ENCODE measurements around the gene VPS4B. TPM values are rescaled to one million over a fixed set of nuclear protein-coding genes. Genes with fewer than 3 reads are reported as not detected.

Gene VPS4B
- total and polyA plus RNA-seq, 3 donors from 2014 or later: 25.6 to 36.0 (median 30.9) TPM

- Histone ChIP-seq H3K9me3 (no peaks in the 10 kb centered on the region), H3K27ac (no peak overlapping the region), H3K4me1 (no peaks in the 10 kb centered on the region), H3K4me3 (no peak overlapping the region), H3K36me3 (ENCODE audit: low read depth, missing control alignments) (no peaks in the 10 kb centered on the region), H3K27me3 (no peaks in the 10 kb centered on the region)
- intact Hi-C loops (cut with DNase I; ENCODE audit: low total_unique reads): no loop called here
- no peak for DNase-seq
- WGBS, 2 donors: 89 to 98% methylated on average over 3 of the region's 3 CpGs
- TF ChIP-seq CTCF (IDR thresholded peaks at IDR 0.05): no peak
- no peak for TF ChIP-seq POLR2A (IDR thresholded peaks at IDR 0.05)
These were observed 23.0 kb downstream of the VPS4B start for GRCh38 chr18:63399300-63399699.

GRCh38 chr18:63397349-63397748, 24.9 kb downstream of the VPS4B start:
- Histone ChIP-seq H3K36me3 (ENCODE audit: low read depth, missing control alignments) (no peaks in the 10 kb centered on the region), H3K27ac (no peak overlapping the region), H3K4me3 (no peak overlapping the region), H3K27me3 (no peaks in the 10 kb centered on the region), H3K4me1 (no peaks in the 10 kb centered on the region), H3K9me3 (no peaks in the 10 kb centered on the region)
- TF ChIP-seq POLR2A (IDR thresholded peaks at IDR 0.05): no peak
- TF ChIP-seq CTCF (IDR thresholded peaks at IDR 0.05): no peak
- 89 to 97% methylated on average over 1 of the region's 1 CpG for WGBS, 2 donors
- no peak for DNase-seq
- intact Hi-C loops (cut with DNase I; ENCODE audit: low total_unique reads): no loop called here

GRCh38 chr18:63395503-63395902, 26.8 kb downstream of the VPS4B start:
- DNase-seq: no peak
- Histone ChIP-seq H3K27me3 (no peaks in the 10 kb centered on the region), H3K4me1 (no peaks in the 10 kb centered on the region), H3K36me3 (ENCODE audit: low read depth, missing control alignments) (no peaks in the 10 kb centered on the region), H3K4me3 (no peak overlapping the region), H3K9me3 (no peaks in the 10 kb centered on the region), H3K27ac (no peak overlapping the region)
- intact Hi-C loops (cut with DNase I; ENCODE audit: low total_unique reads): no loop called here
- WGBS, 2 donors: 88 to 90% methylated on average over 1 of the region's 1 CpG
- TF ChIP-seq POLR2A (IDR thresholded peaks at IDR 0.05): no peak
- TF ChIP-seq CTCF (IDR thresholded peaks at IDR 0.05): no peak

- Histone ChIP-seq H3K4me1 (no peaks in the 10 kb centered on the region), H3K4me3 (no peak overlapping the region), H3K27me3 (no peaks in the 10 kb centered on the region), H3K27ac (no peak overlapping the region), H3K9me3 (no peaks in the 10 kb centered on the region), H3K36me3 (ENCODE audit: low read depth, missing control alignments) (no peaks in the 10 kb centered on the region)
- no peak for TF ChIP-seq CTCF (IDR thresholded peaks at IDR 0.05)
- no peak for TF ChIP-seq POLR2A (IDR thresholded peaks at IDR 0.05)
- intact Hi-C loops (cut with DNase I; ENCODE audit: low total_unique reads): no loop called here
- 81 to 86% methylated on average over 3 of the region's 3 CpGs for WGBS, 2 donors
- no peak for DNase-seq
These were observed 27.3 kb downstream of the VPS4B start for GRCh38 chr18:63394954-63395353.

GRCh38 chr18:63387861-63388260, 34.4 kb downstream of the VPS4B start:
- H3K9me3 ChIP-seq: no peaks in the 10 kb centered on the region
- intact Hi-C loops (cut with DNase I; ENCODE audit: low total_unique reads): no loop called here
- H3K4me3 ChIP-seq: no peak overlapping the region
- H3K27ac ChIP-seq: no peak overlapping the region
- no peaks in the 10 kb centered on the region for H3K4me1 ChIP-seq
- no peaks in the 10 kb centered on the region for H3K27me3 ChIP-seq
- TF ChIP-seq POLR2A (IDR thresholded peaks at IDR 0.05) (no peak), CTCF (IDR thresholded peaks at IDR 0.05) (no peak)
- H3K36me3 ChIP-seq (ENCODE audit: low read depth, missing control alignments): no peaks in the 10 kb centered on the region
- no peak for DNase-seq
- WGBS, 2 donors: 81% methylated on average over 4 of the region's 4 CpGs

Measured in testis (tissue), 3 donors.